Suprapubic skin (tissue), 4 donors: ENCODE results near the gene PARP16. TPM values are rescaled to one million over a fixed set of nuclear protein-coding genes. Genes with fewer than 3 reads are reported as not detected.
A peak's percentile ranks its signal among the peaks of the same experiment; 100 is the strongest.

Experiments used
- DNase-seq, 2 donors: peaks; one replicate each; pipeline ENCODE4 v3.0.0-alpha.2; 2019; ENCODE audit warnings: low spot score in 2 of 2
- H3K27ac ChIP-seq: fragments of 200-600 bp; sonication (generic); one replicate; pipeline ENCODE4 v1.5.1; 2019
- H3K27me3 ChIP-seq: fragments of 200-600 bp; sonication (generic); one replicate; pipeline ENCODE4 v1.5.1; 2019
- H3K36me3 ChIP-seq: fragments of 200-600 bp; sonication (generic); one replicate; pipeline ENCODE4 v1.5.1; 2019
- H3K4me1 ChIP-seq: fragments of 200-600 bp; sonication (generic); one replicate; pipeline ENCODE4 v1.5.1; 2019
- H3K4me3 ChIP-seq: fragments of 200-600 bp; sonication (generic); one replicate; pipeline ENCODE4 v1.5.1; 2019; ENCODE audit warnings: mild to moderate bottlenecking
- H3K9me3 ChIP-seq: fragments of 200-600 bp; sonication (generic); one replicate; pipeline ENCODE4 v1.5.1; 2019
- EP300 ChIP-seq: sonication (generic); formaldehyde crosslinking; IDR thresholded peaks from one replicate; pipeline ENCODE4 v1.6.1; 2017; ENCODE audit warnings: antibody characterized with exemption
- POLR2A ChIP-seq, 2 donors: fragments of 450-650 bp; IDR thresholded peaks; one replicate each; pipeline ENCODE4 v1.6.1; 2017; ENCODE audit warnings: antibody characterized with exemption in 2 of 2, mild to moderate bottlenecking in 2 of 2, moderate library complexity in 2 of 2
- POLR2AphosphoS5 ChIP-seq, 3 donors: sonication (generic); formaldehyde crosslinking; IDR thresholded peaks; one replicate each; pipeline ENCODE4 v1.6.1; 2017; ENCODE audit warnings: antibody characterized with exemption in 3 of 3
- WGBS: methylation state at CpG from one replicate; pipeline ENCODE4 v1.1.5; 2018; 5-methylcytosine and 5-hydroxymethylcytosine counted together
- total RNA-seq, 4 donors: library from RNA; depleted of rRNA; stranded (reverse); fragments of >200 nt; gene quantifications; one replicate each; pipeline ENCODE4 v1.1.0, GENCODE V29; 2016
- TF ChIP-seq, protein P1 (sequence below), 2 donors: fragments of 200-600 bp in 1 of 2; fragments of 450-650 bp in 1 of 2; sonication (generic) in 1 of 2; IDR thresholded peaks; one replicate each; pipeline ENCODE4 v1.5.1; 2016 to 2019; ENCODE audit warnings: antibody characterized with exemption in 2 of 2, mild to moderate bottlenecking in 1 of 2, moderate library complexity in 1 of 2

Gene PARP16
- total RNA-seq, 4 donors from 2014 or later, result 8.2 to 16.7 (median 11.7) TPM

DNA sequence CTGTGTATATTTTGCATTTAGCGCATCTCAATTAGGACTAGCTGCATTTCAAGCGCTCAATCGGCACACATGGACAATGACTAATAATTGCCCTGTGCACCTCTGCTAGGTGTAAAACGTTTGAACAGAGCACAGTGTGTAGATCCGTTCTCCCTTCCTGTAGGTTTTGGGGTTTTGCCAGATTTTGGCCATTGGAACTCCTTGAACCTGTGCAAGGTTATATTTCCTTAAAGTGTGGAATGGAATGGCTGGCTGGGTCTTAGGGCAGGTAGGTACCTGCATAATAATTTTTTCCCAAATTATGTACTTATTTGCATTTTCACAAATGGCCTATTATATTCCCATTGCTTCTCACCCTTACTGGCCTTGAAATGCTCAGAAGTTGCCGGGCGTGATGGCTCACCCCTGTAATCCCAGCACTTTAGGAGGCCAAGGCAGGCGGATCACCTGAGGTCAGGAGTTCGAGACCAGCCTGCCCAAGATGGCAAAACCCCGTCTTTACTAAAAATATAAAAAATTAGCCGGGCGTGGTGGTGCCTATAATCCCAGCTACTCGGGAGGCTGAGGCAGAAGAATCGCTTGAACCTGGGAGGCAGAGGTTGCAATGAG lies 18.6 kb upstream of the PARP16 start:
- TF ChIP-seq POLR2AphosphoS5 (IDR thresholded peaks at IDR 0.05), result no peak
- TF ChIP-seq EP300, result no peak
- Histone ChIP-seq H3K9me3 (no peaks in the 10 kb centered on the region), H3K27me3 (no peaks in the 10 kb centered on the region), H3K4me3 (peak overlapping the region; percentile 49), H3K27ac (peak overlapping the region; percentile 91), H3K36me3 (no peaks in the 10 kb centered on the region), H3K4me1 (peaks cover 14% of the 10 kb centered on the region)
- 55% methylated on average over 14 of the region's 14 CpGs for WGBS
- no peak for DNase-seq

DNA sequence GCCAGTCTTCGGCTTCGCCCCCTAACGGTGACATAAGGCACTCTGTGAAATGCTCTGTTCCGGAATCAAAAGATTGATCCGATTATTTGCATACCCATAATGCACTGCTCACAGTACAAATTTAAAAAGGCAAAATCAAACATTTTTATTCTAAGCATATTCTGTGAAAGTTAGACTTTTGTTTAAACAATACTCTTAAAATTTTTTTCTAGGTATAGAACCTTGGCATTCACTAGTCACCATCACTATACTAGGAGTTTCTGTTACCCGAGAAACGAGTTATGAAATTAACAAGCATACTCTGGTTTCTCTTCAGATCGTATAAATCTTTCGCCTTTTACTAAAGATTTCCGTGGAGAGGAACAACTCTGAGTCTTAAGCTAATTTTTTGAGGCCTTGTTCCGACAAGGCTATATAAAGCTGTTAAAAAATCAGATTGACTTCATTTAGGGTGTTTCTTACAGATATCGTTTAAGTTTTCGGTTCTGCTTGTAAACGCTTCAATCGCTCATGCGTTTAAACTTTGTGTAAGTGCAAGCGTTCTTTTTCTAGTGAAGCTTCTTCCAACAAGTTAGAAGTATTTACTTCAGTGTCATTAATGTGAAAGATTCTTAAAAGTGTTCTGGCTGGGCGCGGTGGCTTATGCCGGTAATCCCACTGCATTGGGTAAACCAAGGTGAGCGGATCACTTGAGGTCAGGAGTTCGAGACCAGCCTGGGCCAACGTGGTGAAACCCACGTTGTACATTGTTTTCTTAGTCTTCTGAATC lies 17.9 kb upstream of the PARP16 start, which contains the start of gene RNU5B-1:
RNU5B-1 (plus strand) TSS at position 297 of the 769 bp plus-strand sequence.
- under 1% methylated on average over 24 of the region's 24 CpGs for WGBS
- Histone ChIP-seq H3K36me3 (no peaks in the 10 kb centered on the region), H3K9me3 (no peaks in the 10 kb centered on the region), H3K4me3 (peak within 1 kb of the TSS; percentile 49), H3K27ac (peak within 1 kb of the TSS; percentile 91), H3K27me3 (no peaks in the 10 kb centered on the region), H3K4me1 (peaks cover 14% of the 10 kb centered on the region)
- peak; percentile 97 to 99 for TF ChIP-seq POLR2A (IDR thresholded peaks at IDR 0.05)
- TF ChIP-seq, protein P1, sequence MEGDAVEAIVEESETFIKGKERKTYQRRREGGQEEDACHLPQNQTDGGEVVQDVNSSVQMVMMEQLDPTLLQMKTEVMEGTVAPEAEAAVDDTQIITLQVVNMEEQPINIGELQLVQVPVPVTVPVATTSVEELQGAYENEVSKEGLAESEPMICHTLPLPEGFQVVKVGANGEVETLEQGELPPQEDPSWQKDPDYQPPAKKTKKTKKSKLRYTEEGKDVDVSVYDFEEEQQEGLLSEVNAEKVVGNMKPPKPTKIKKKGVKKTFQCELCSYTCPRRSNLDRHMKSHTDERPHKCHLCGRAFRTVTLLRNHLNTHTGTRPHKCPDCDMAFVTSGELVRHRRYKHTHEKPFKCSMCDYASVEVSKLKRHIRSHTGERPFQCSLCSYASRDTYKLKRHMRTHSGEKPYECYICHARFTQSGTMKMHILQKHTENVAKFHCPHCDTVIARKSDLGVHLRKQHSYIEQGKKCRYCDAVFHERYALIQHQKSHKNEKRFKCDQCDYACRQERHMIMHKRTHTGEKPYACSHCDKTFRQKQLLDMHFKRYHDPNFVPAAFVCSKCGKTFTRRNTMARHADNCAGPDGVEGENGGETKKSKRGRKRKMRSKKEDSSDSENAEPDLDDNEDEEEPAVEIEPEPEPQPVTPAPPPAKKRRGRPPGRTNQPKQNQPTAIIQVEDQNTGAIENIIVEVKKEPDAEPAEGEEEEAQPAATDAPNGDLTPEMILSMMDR (IDR thresholded peaks at IDR 0.05), result peak in 1 of 2 donors; percentile 89
- TF ChIP-seq EP300, result no peak
- peak; percentile 61 to 91 (median 84) for TF ChIP-seq POLR2AphosphoS5 (IDR thresholded peaks at IDR 0.05)
- peak; percentile 80 to 84 for DNase-seq

DNA sequence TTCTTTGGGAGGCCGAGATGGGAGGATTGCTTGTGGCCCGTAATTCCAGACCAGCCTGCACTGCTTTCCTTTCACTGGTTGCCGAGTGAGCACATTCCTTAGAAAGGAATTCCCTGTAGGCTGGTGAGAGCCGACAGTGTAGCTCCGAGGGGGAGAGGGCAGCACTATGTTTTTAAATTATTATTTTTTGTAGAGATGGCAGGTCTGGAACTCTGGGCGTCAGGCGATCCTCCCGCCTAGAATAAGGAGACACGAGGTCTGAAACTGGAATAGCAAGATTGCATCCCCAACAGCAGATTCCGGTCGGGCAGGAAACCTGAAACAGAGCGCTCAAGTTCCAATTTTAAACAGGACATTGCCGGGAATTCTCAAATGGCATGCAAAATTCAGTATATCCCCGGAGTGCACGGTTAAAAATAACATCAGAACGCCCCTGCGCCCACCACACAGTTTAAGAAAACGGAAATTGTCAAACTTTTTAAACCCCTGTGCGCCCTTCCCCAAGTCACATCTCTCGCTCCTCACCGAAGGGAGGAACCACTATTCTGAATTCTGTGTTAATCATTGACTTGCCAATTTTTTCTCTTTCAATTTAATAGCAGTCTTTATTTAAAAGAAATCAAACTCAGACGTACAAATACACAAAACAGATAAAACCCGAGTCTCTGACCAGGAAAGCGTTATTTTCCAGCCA lies 17.2 kb upstream of the PARP16 start:
- 2% methylated on average over 24 of the region's 24 CpGs for WGBS
- H3K36me3 ChIP-seq, result no peaks in the 10 kb centered on the region

DNA sequence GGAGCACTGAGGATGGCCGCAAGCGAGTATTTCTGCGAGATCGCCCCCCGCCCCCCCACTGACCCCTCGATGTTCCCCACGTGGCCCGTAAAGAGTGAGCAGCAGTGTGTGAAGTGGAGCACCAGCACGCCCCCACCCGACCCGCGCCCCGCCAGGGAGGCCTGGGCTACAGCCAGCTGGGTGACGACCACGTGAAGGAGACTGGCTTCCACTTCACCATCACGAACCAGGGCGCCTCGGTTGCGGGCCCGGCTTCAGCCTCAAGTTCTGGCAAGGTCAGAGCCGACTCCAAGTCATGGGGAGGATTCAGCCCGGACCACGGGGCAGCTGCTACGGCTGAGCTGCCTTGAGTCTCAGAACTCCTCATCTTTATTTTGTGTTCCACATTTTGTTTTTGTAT lies 15.4 kb upstream of the PARP16 start:
- no peaks in the 10 kb centered on the region for H3K9me3 ChIP-seq
- TF ChIP-seq POLR2AphosphoS5 (IDR thresholded peaks at IDR 0.05) (no peak), POLR2A (IDR thresholded peaks at IDR 0.05) (no peak)
- TF ChIP-seq, protein P1 (IDR thresholded peaks at IDR 0.05), result no peak
- no peak overlapping the region for H3K4me3 ChIP-seq
- H3K27me3 ChIP-seq, result no peaks in the 10 kb centered on the region
- no peak overlapping the region for H3K27ac ChIP-seq
- no peaks in the 10 kb centered on the region for H3K36me3 ChIP-seq
- no peak for DNase-seq
- peaks cover 24% of the 10 kb centered on the region for H3K4me1 ChIP-seq
- 83% methylated on average over 13 of the region's 24 CpGs for WGBS

More for the DNA sequence above, 17.2 kb upstream of the PARP16 start:
- H3K27me3 ChIP-seq, result no peaks in the 10 kb centered on the region
- peaks cover 14% of the 10 kb centered on the region for H3K4me1 ChIP-seq
- peak overlapping the region; percentile 91 for H3K27ac ChIP-seq
- DNase-seq, result no peak
- TF ChIP-seq, protein P1 (IDR thresholded peaks at IDR 0.05), result peak in 1 of 2 donors; percentile 91
- TF ChIP-seq POLR2A (IDR thresholded peaks at IDR 0.05) (no peak), EP300 (no peak)
- no peaks in the 10 kb centered on the region for H3K9me3 ChIP-seq
- peak overlapping the region; percentile 49 for H3K4me3 ChIP-seq

DNA sequence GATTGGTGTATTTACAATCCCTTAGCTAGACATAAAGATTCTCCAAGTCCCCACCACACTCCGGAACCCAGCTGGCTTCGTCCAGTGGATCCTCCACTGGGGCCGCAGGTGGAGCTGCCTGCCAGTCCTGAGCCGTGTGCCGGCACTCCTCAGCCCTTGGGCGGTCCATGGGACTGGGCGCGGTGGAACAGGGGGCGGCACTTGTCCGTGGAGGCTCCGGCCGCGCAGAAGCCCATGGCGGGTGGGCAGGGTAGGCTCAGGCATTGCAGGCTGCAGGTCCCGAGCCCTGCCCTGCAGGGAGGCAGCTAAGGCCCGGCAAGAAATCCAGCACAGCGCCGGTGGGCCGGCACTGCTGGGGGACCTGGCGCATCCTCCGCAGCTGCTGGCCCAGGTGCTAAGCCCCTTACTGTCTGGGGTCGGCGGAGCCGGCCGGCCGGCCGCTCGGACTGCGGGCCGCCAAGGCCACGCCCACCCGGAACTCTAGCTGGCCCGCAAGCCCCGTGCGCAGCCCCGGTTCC lies 14.3 kb upstream of the PARP16 start:
- no peak overlapping the region for H3K4me3 ChIP-seq
- H3K27me3 ChIP-seq, result no peaks in the 10 kb centered on the region
- no peak overlapping the region for H3K27ac ChIP-seq
- H3K36me3 ChIP-seq, result no peaks in the 10 kb centered on the region
- TF ChIP-seq POLR2A (IDR thresholded peaks at IDR 0.05) (no peak), EP300 (no peak), POLR2AphosphoS5 (IDR thresholded peaks at IDR 0.05) (no peak)
- TF ChIP-seq, protein P1 (IDR thresholded peaks at IDR 0.05), result no peak
- peaks cover 34% of the 10 kb centered on the region for H3K4me1 ChIP-seq
- WGBS, result 97% methylated on average over 28 of the region's 36 CpGs
- DNase-seq, result no peak
- H3K9me3 ChIP-seq, result no peaks in the 10 kb centered on the region
